Neural cell (in vitro differentiated cells): Measurements from ENCODE around the gene FSTL1. TPM values are rescaled to one million over a fixed set of nuclear protein-coding genes. Genes with fewer than 3 reads are reported as not detected.

ENCODE experiments used
- H2AFZ ChIP-seq: fragments of 200-600, 300-800 bp; sonication (generic), shearing (Covaris generic); 2 replicates; pipeline ENCODE4 v1.6.0; 2014; ENCODE audit warnings: low read depth, mild to moderate bottlenecking, antibody characterized with exemption, low read length, moderate library complexity
- H3F3A ChIP-seq: fragments of 200-600 bp; shearing (Covaris generic); 2 replicates; pipeline ENCODE4 v1.6.1; 2016; ENCODE audit warnings: mild to moderate bottlenecking, moderate library complexity, mixed read lengths, antibody characterized with exemption, low read length; ENCODE audit not compliant: insufficient read depth, poor library complexity, severe bottlenecking
- H3K27ac ChIP-seq: fragments of 200-600, 300-800 bp; sonication (generic), shearing (Covaris generic); 2 replicates; pipeline ENCODE4 v1.5.1; 2014; ENCODE audit warnings: mild to moderate bottlenecking, low read length, moderate library complexity
- H3K27me3 ChIP-seq: fragments of 300-800, 200-600 bp; sonication (generic), shearing (Covaris generic); 2 replicates; pipeline ENCODE4 v1.6.0; 2014; ENCODE audit warnings: mild to moderate bottlenecking, low read depth, low read length, moderate library complexity; ENCODE audit not compliant: insufficient read depth
- H3K36me3 ChIP-seq: fragments of 300-800, 200-600 bp; sonication (generic), shearing (Covaris generic); 2 replicates; pipeline ENCODE4 v1.5.1; 2014; ENCODE audit warnings: mild to moderate bottlenecking, antibody characterized with exemption, low read length, moderate library complexity; ENCODE audit not compliant: insufficient read depth
- H3K4me2 ChIP-seq: fragments of 300-800, 200-600 bp; sonication (generic), shearing (Covaris generic); 2 replicates; pipeline ENCODE4 v1.6.0; 2014; ENCODE audit warnings: mild to moderate bottlenecking, low read length
- H3K4me3 ChIP-seq: fragments of 300-800, 200-600 bp; sonication (generic), shearing (Covaris generic); 2 replicates; pipeline ENCODE4 v1.5.1; 2014; ENCODE audit warnings: mild to moderate bottlenecking, low read length, moderate library complexity
- H3K79me2 ChIP-seq: fragments of 200-600 bp; shearing (Covaris generic); replicated peaks from 2 replicates; pipeline ENCODE4 v1.6.0; 2014; ENCODE audit warnings: mild to moderate bottlenecking, low read length, moderate library complexity; ENCODE audit not compliant: insufficient read depth
- H3K9ac ChIP-seq: fragments of 300-800, 200-600 bp; sonication (generic), shearing (Covaris generic); 2 replicates; pipeline ENCODE4 v1.6.1; 2016; ENCODE audit warnings: mild to moderate bottlenecking, low read length, mixed read lengths
- H3K9me2 ChIP-seq: fragments of 200-600 bp; shearing (Covaris generic); 2 replicates; pipeline ENCODE4 v1.6.1; 2016; ENCODE audit warnings: mild to moderate bottlenecking, low read length, mixed read lengths; ENCODE audit not compliant: insufficient read depth
- H3K9me3 ChIP-seq: fragments of 200-600, 300-800 bp; sonication (generic), shearing (Covaris generic); 2 replicates; pipeline ENCODE4 v1.6.1; 2016; ENCODE audit warnings: mild to moderate bottlenecking, mixed run types, low read length, moderate library complexity, mixed read lengths
- H4K20me1 ChIP-seq: fragments of 200-600 bp; shearing (Covaris generic); 2 replicates; pipeline ENCODE4 v1.6.1; 2016; ENCODE audit warnings: mild to moderate bottlenecking, mixed run types; ENCODE audit not compliant: insufficient read depth
- CTCF ChIP-seq: fragments of 450-650 bp; IDR thresholded peaks from 2 replicates; pipeline ENCODE4 v1.5.1; 2014; ENCODE audit warnings: antibody characterized with exemption, mild to moderate bottlenecking, moderate library complexity; ENCODE audit not compliant: poor library complexity, severe bottlenecking
- EP300 ChIP-seq: fragments of 450-650 bp; conservative IDR thresholded peaks from 2 replicates; pipeline ENCODE4 v1.6.1; 2014; ENCODE audit warnings: antibody characterized with exemption, mild to moderate bottlenecking, moderate library complexity; ENCODE audit not compliant: poor library complexity, severe bottlenecking
- EZH2 ChIP-seq: fragments of 200-600, 300-800 bp; shearing (Covaris generic), sonication (generic); IDR thresholded peaks from 2 replicates; pipeline ENCODE4 v1.6.1; 2014; ENCODE audit warnings: antibody characterized with exemption, low read length, borderline replicate concordance, mild to moderate bottlenecking; ENCODE audit not compliant: insufficient read depth, poor library complexity, severe bottlenecking
- MXI1 ChIP-seq: fragments of 450-650 bp; conservative IDR thresholded peaks from 2 replicates; pipeline ENCODE4 v1.6.1; 2014; ENCODE audit warnings: antibody characterized with exemption, mild to moderate bottlenecking; ENCODE audit not compliant: poor library complexity, severe bottlenecking
- POLR2AphosphoS5 ChIP-seq: IDR thresholded peaks from 2 replicates; pipeline ENCODE4 v1.6.1; 2012
- RAD21 ChIP-seq: fragments of 450-650 bp; conservative IDR thresholded peaks from 2 replicates; pipeline ENCODE4 v1.6.1; 2014; ENCODE audit warnings: antibody characterized with exemption, mild to moderate bottlenecking, moderate library complexity
- REST ChIP-seq: IDR thresholded peaks from 2 replicates; pipeline ENCODE4 v1.6.1; 2012; ENCODE audit warnings: borderline replicate concordance
- SMC3 ChIP-seq: fragments of 450-650 bp; conservative IDR thresholded peaks from 2 replicates; pipeline ENCODE4 v1.6.1; 2014; ENCODE audit warnings: antibody characterized with exemption, mild to moderate bottlenecking, moderate library complexity; ENCODE audit not compliant: poor library complexity
- TAF1 ChIP-seq: IDR thresholded peaks from 2 replicates; pipeline ENCODE4 v1.6.1; 2012; ENCODE audit warnings: low read depth
- polyA plus RNA-seq: library from polyadenylated mRNA; depleted of rRNA; stranded (reverse); fragments of >200 nt; gene quantifications from 2 replicates; pipeline ENCODE4 v1.2.3, GENCODE V29; 2014

Gene FSTL1
- polyA plus RNA-seq, 1 donor from 2014 or later, result 12.3 TPM

- no peak for TF ChIP-seq RAD21
- no peak for TF ChIP-seq MXI1
- no peak for TF ChIP-seq EP300
- no peak for TF ChIP-seq SMC3
- no peak for TF ChIP-seq REST
- TF ChIP-seq CTCF, result no peak
- TF ChIP-seq EZH2, result no peak
- no peak for TF ChIP-seq TAF1
- TF ChIP-seq POLR2AphosphoS5, result no peak
- Histone ChIP-seq H3K9ac (no peak overlapping the region), H2AFZ (no peak overlapping the region), H3K9me2 (no peaks in the 10 kb centered on the region), H3K27ac (no peak overlapping the region), H3K27me3 (no peaks in the 10 kb centered on the region), H3K4me2 (no peak overlapping the region), H3K79me2 (no peaks in the 10 kb centered on the region), H3K4me3 (no peak overlapping the region), H3K36me3 (no peaks in the 10 kb centered on the region), H4K20me1 (no peaks in the 10 kb centered on the region), H3F3A (no peaks in the 10 kb centered on the region), H3K9me3 (no peaks in the 10 kb centered on the region)
Observed at GRCh38 chr3:120489421-120489820, 38.6 kb upstream of the FSTL1 start.

- H3K27ac ChIP-seq, result no peak overlapping the region
- no peaks in the 10 kb centered on the region for H3K27me3 ChIP-seq
- H2AFZ ChIP-seq, result no peak overlapping the region
- TF ChIP-seq RAD21, result no peak
- H3K79me2 ChIP-seq, result no peaks in the 10 kb centered on the region
- H3K4me2 ChIP-seq, result no peak overlapping the region
- no peak overlapping the region for H3K9ac ChIP-seq
- no peaks in the 10 kb centered on the region for H3K36me3 ChIP-seq
- H3K4me3 ChIP-seq, result no peak overlapping the region
- H4K20me1 ChIP-seq, result no peaks in the 10 kb centered on the region
- H3K9me3 ChIP-seq, result no peaks in the 10 kb centered on the region
- H3F3A ChIP-seq, result no peaks in the 10 kb centered on the region
- H3K9me2 ChIP-seq, result no peaks in the 10 kb centered on the region
Observed at GRCh38 chr3:120488296-120488695, 37.5 kb upstream of the FSTL1 start.

GRCh38 chr3:120487191-120487650, 36.4 kb upstream of the FSTL1 start:
- H2AFZ ChIP-seq, result no peak overlapping the region
- H3F3A ChIP-seq, result no peaks in the 10 kb centered on the region
- H3K9me3 ChIP-seq, result no peaks in the 10 kb centered on the region
- no peaks in the 10 kb centered on the region for H4K20me1 ChIP-seq
- H3K79me2 ChIP-seq, result no peaks in the 10 kb centered on the region
- no peak overlapping the region for H3K4me2 ChIP-seq
- H3K36me3 ChIP-seq, result no peaks in the 10 kb centered on the region
- H3K9ac ChIP-seq, result no peak overlapping the region
- no peaks in the 10 kb centered on the region for H3K27me3 ChIP-seq
- H3K4me3 ChIP-seq, result no peak overlapping the region
- H3K27ac ChIP-seq, result no peak overlapping the region
- no peaks in the 10 kb centered on the region for H3K9me2 ChIP-seq
- TF ChIP-seq TAF1, result no peak
- TF ChIP-seq POLR2AphosphoS5, result no peak
- no peak for TF ChIP-seq EP300
- TF ChIP-seq RAD21, result no peak
- TF ChIP-seq SMC3, result no peak
- no peak for TF ChIP-seq EZH2
- no peak for TF ChIP-seq REST
- TF ChIP-seq MXI1, result no peak
- no peak for TF ChIP-seq CTCF
